IMR-90 (cell line): Measurements from ENCODE around the gene HEATR5A. TPM values are rescaled to one million over a fixed set of nuclear protein-coding genes. Genes with fewer than 3 reads are reported as not detected.

ENCODE experiments used
- ATAC-seq: fragments of 200-7000 bp; cut with Tn5 transposase; 2 replicates; pipeline ENCODE4 v1.9.1; 2020; ENCODE audit warnings: low read depth, mild to moderate bottlenecking, moderate library complexity
- BruUV-seq: library from RNA; stranded (reverse); fragments of 400-500 nt; replicated peaks from 2 replicates; lab custom pipeline; 2021; lab: Mats Ljungman, UMichigan
- CTCF ChIA-PET: fragments of 300-600 bp; formaldehyde crosslinking; extraction: SDS; loops from one replicate; lab custom pipeline; 2021; ENCODE audit warnings: antibody characterized with exemption; lab: Yijun Ruan, JAX
- POLR2A ChIA-PET: fragments of 300-600 bp; sonication (Branson Sonifier 250); formaldehyde crosslinking; loops from one replicate; lab custom pipeline; 2022; ENCODE audit warnings: antibody characterized with exemption; ENCODE audit not compliant: unreplicated experiment; lab: Charles Lee
- DNase-seq: peaks from one replicate; pipeline ENCODE4 v3.0.0; 2013
- H2AFZ ChIP-seq: replicated peaks from 2 replicates; pipeline ENCODE3; 2013; ENCODE audit warnings: low read length, mild to moderate bottlenecking; ENCODE audit not compliant: poor library complexity
- H2AK5ac ChIP-seq: 2 replicates; pipeline ENCODE4 v1.6.1; 2013; ENCODE audit warnings: low read depth, low read length, inconsistent platforms
- H2AK9ac ChIP-seq: replicated peaks from 2 replicates; pipeline ENCODE3; 2013; ENCODE audit warnings: mild to moderate bottlenecking, low read depth, low read length, moderate library complexity; ENCODE audit not compliant: poor library complexity
- H2BK120ac ChIP-seq: 2 replicates; pipeline ENCODE4 v1.6.1; 2013; ENCODE audit warnings: low read depth, low read length, inconsistent platforms
- H2BK15ac ChIP-seq: 3 replicates; pipeline ENCODE4 v1.6.1; 2013; ENCODE audit warnings: low read depth, low read length, inconsistent platforms
- H2BK20ac ChIP-seq: 2 replicates; pipeline ENCODE4 v1.6.1; 2013; ENCODE audit warnings: low read depth, mild to moderate bottlenecking, inconsistent platforms, low read length, moderate library complexity
- H2BK5ac ChIP-seq: 2 replicates; pipeline ENCODE4 v1.6.1; 2013; ENCODE audit warnings: mild to moderate bottlenecking, low read depth, low read length, inconsistent platforms; ENCODE audit not compliant: poor library complexity, severe bottlenecking
- H3K14ac ChIP-seq: replicated peaks from 2 replicates; pipeline ENCODE4 v1.6.1; 2013; ENCODE audit warnings: low read depth, low read length, inconsistent platforms
- H3K18ac ChIP-seq: 2 replicates; pipeline ENCODE4 v1.6.1; 2013; ENCODE audit warnings: low read depth, low read length, control low read depth
- H3K23ac ChIP-seq: 2 replicates; pipeline ENCODE4 v1.6.1; 2013; ENCODE audit warnings: low read depth, low read length, inconsistent platforms
- H3K27ac ChIP-seq: 2 replicates; pipeline ENCODE4 v1.5.1; 2013; ENCODE audit warnings: mild to moderate bottlenecking, control low read depth, low read length; ENCODE audit not compliant: insufficient read depth
- H3K27me3 ChIP-seq: 2 replicates; pipeline ENCODE4 v1.6.1; 2013; ENCODE audit warnings: low read length; ENCODE audit not compliant: control insufficient read depth, insufficient read depth
- H3K36me3 ChIP-seq: 2 replicates; pipeline ENCODE4 v1.6.1; 2013; ENCODE audit warnings: low read length, mixed read lengths; ENCODE audit not compliant: control insufficient read depth, insufficient read depth
- H3K4ac ChIP-seq: 2 replicates; pipeline ENCODE4 v1.6.1; 2013; ENCODE audit warnings: low read depth, low read length, inconsistent platforms
- H3K4me1 ChIP-seq: 2 replicates; pipeline ENCODE4 v1.6.1; 2013; ENCODE audit warnings: low read length, mixed read lengths; ENCODE audit not compliant: control insufficient read depth, insufficient read depth
- H3K4me2 ChIP-seq: 2 replicates; pipeline ENCODE4 v1.6.1; 2013; ENCODE audit warnings: low read depth, mild to moderate bottlenecking, control low read depth, low read length, moderate library complexity
- H3K4me3 ChIP-seq: 2 replicates; pipeline ENCODE4 v1.5.1; 2013; ENCODE audit warnings: low read depth, mild to moderate bottlenecking, control low read depth, low read length, moderate library complexity; ENCODE audit not compliant: insufficient read depth
- H3K56ac ChIP-seq: 2 replicates; pipeline ENCODE4 v1.6.1; 2013; ENCODE audit warnings: low read length, inconsistent platforms; ENCODE audit not compliant: insufficient read depth; ENCODE audit errors: extremely low read depth
- H3K79me1 ChIP-seq, 2 experiments: 2 replicates each; pipeline ENCODE4 v1.6.1; 2013; ENCODE audit warnings: low read length in 2 of 2, inconsistent platforms in 1 of 2, low read depth in 1 of 2
- H3K9ac ChIP-seq: 2 replicates; pipeline ENCODE4 v1.6.1; 2013; ENCODE audit warnings: low read depth, low read length, control low read depth
- H3K9me1 ChIP-seq: 2 replicates; pipeline ENCODE4 v1.6.1; 2013; ENCODE audit warnings: low read length, inconsistent platforms; ENCODE audit not compliant: insufficient read depth
- H3K9me3 ChIP-seq: 2 replicates; pipeline ENCODE4 v1.6.1; 2013; ENCODE audit warnings: low read length; ENCODE audit not compliant: control insufficient read depth, insufficient read depth
- H4K20me1 ChIP-seq: 2 replicates; pipeline ENCODE4 v1.6.1; 2013; ENCODE audit warnings: low read length, inconsistent platforms; ENCODE audit not compliant: insufficient read depth
- H4K5ac ChIP-seq: 2 replicates; pipeline ENCODE4 v1.6.1; 2013; ENCODE audit warnings: mild to moderate bottlenecking, low read depth, low read length, control low read depth
- H4K8ac ChIP-seq, 2 experiments: 2 replicates each; pipeline ENCODE4 v1.6.1; 2013; ENCODE audit warnings: low read depth in 2 of 2, low read length in 2 of 2, control low read depth in 1 of 2, inconsistent platforms in 1 of 2
- H4K91ac ChIP-seq: 2 replicates; pipeline ENCODE4 v1.6.1; 2013; ENCODE audit warnings: low read depth, low read length, inconsistent platforms; ENCODE audit not compliant: insufficient read depth
- BHLHE40 ChIP-seq: fragments of 150-350 bp; IDR thresholded peaks from 2 replicates; pipeline ENCODE4 v1.6.1; 2016; ENCODE audit warnings: mild to moderate bottlenecking, low read depth, low read length
- CEBPB ChIP-seq: IDR thresholded peaks from 2 replicates; pipeline ENCODE4 v1.6.1; 2012; ENCODE audit warnings: low read depth, low read length, improper control_type of control experiment
- CHD1 ChIP-seq: IDR thresholded peaks from 2 replicates; pipeline ENCODE4 v1.6.1; 2012; ENCODE audit warnings: low read depth, low read length, improper control_type of control experiment
- CTCF ChIP-seq: conservative IDR thresholded peaks from 2 replicates; pipeline ENCODE4 v1.5.1; 2012; ENCODE audit warnings: mild to moderate bottlenecking, low read depth, low read length, improper control_type of control experiment
- ELK1 ChIP-seq: fragments of 150-350 bp; IDR thresholded peaks from 2 replicates; pipeline ENCODE4 v1.6.1; 2016; ENCODE audit warnings: low read depth, mild to moderate bottlenecking, low read length, moderate library complexity, borderline replicate concordance
- FOS ChIP-seq: fragments of 150-350 bp; IDR thresholded peaks from 2 replicates; pipeline ENCODE4 v1.6.1; 2016; ENCODE audit warnings: low read depth, low read length
- MAFK ChIP-seq: IDR thresholded peaks from 2 replicates; pipeline ENCODE4 v1.6.1; 2012; ENCODE audit warnings: low read depth, low read length, improper control_type of control experiment
- MAZ ChIP-seq: IDR thresholded peaks from 2 replicates; pipeline ENCODE4 v1.6.1; 2012; ENCODE audit warnings: low read depth, mild to moderate bottlenecking, low read length, improper control_type of control experiment, moderate library complexity, borderline replicate concordance
- MXI1 ChIP-seq: IDR thresholded peaks from 2 replicates; pipeline ENCODE4 v1.6.1; 2012; ENCODE audit warnings: low read depth, mild to moderate bottlenecking, low read length, moderate library complexity, borderline replicate concordance
- NFE2L2 ChIP-seq: fragments of 150-350 bp; IDR thresholded peaks from 2 replicates; pipeline ENCODE4 v1.6.1; 2016; ENCODE audit warnings: low read depth, mild to moderate bottlenecking, low read length
- POLR2A ChIP-seq: IDR thresholded peaks from 2 replicates; pipeline ENCODE4 v1.6.1; 2012; ENCODE audit warnings: mild to moderate bottlenecking, low read depth, low read length
- RAD21 ChIP-seq: IDR thresholded peaks from 2 replicates; pipeline ENCODE4 v1.6.1; 2012; ENCODE audit warnings: low read length, improper control_type of control experiment
- RCOR1 ChIP-seq: IDR thresholded peaks from 2 replicates; pipeline ENCODE4 v1.6.1; 2012; ENCODE audit warnings: mild to moderate bottlenecking, low read length, improper control_type of control experiment; ENCODE audit not compliant: insufficient replicate concordance
- RFX5 ChIP-seq: IDR thresholded peaks from 2 replicates; pipeline ENCODE4 v1.8.0; 2012; ENCODE audit warnings: low read depth, mild to moderate bottlenecking, low read length, moderate library complexity
- SMC3 ChIP-seq: fragments of 150-350 bp; IDR thresholded peaks from 2 replicates; pipeline ENCODE4 v1.6.1; 2016; ENCODE audit warnings: low read depth, mild to moderate bottlenecking, antibody characterized with exemption, low read length, moderate library complexity
- USF2 ChIP-seq: fragments of 150-350 bp; IDR thresholded peaks from 2 replicates; pipeline ENCODE4 v1.6.1; 2017; ENCODE audit warnings: mild to moderate bottlenecking, antibody characterized with exemption, low read length, low read depth
- WGBS, 2 experiments: methylation state at CpG; one replicate each; pipeline versions ENCODE4 v1.1.5 to v1.1.7; 2013; ENCODE audit warnings: missing lambda C conversion rate in 2 of 2; ENCODE audit not compliant: insufficient read length in 1 of 2; ENCODE audit errors: extremely low coverage in 2 of 2; 5-methylcytosine and 5-hydroxymethylcytosine counted together
- dilution Hi-C: fragments of 300-500 bp; cut with HindIII; formaldehyde crosslinking; loops from one replicate; pipeline ENCODE4 v1.14.3; 2018; ENCODE audit warnings: low sequenced_read_pairs; ENCODE audit not compliant: unreplicated experiment
- in situ Hi-C: fragments of 300-500 bp; cut with MboI; formaldehyde crosslinking; loops from 3 replicates; pipeline ENCODE4 v1.14.3; 2019; ENCODE audit warnings: low sequenced_read_pairs, inconsistent platforms, mixed read lengths
- intact Hi-C: fragments of 100-400 bp; cut with micrococcal nuclease; formaldehyde crosslinking; loops from 2 replicates; pipeline ENCODE4 v1.10.0; 2022
- polyA plus RNA-seq, 3 experiments: library from polyadenylated mRNA; depleted of rRNA; stranded (reverse); fragments of >200 nt; gene quantifications; 2 replicates each; pipeline ENCODE4 v1.2.3, GENCODE V29; 2012; ENCODE audit warnings: low replicate concordance in 1 of 3
- total RNA-seq: library from RNA; depleted of rRNA; stranded (reverse); fragments of >200 nt; gene quantifications from 2 replicates; pipeline ENCODE4 v1.2.3, GENCODE V29; 2012

HEATR5A gene
- total and polyA plus RNA-seq, 2 of the 4 experiments (the other 2 are of a cell fraction), result 14.0 to 48.9 TPM

GRCh38 chr14:31256534-31257243 is 163.7 kb downstream of the HEATR5A start:
- dilution Hi-C loops, result no loop called here
- no peak overlapping the region for H4K8ac ChIP-seq

More at GRCh38 chr14:31256534-31257243, 163.7 kb downstream of the HEATR5A start:
- H2AK5ac ChIP-seq, result no peak overlapping the region
- H3K27ac ChIP-seq, result no peak overlapping the region
- H4K91ac ChIP-seq, result no peak overlapping the region
- DNase-seq, result no peak
- BruUV-seq, result no TSS peak
- WGBS, 2 experiments, result no CpG with 5 or more reads among the region's 5 CpGs
- H3K36me3 ChIP-seq, result no peaks in the 10 kb centered on the region
- no peak overlapping the region for H3K4me3 ChIP-seq
- ATAC-seq, result no peak
- peaks cover 4% of the 10 kb centered on the region for H3K4me1 ChIP-seq
- no peaks in the 10 kb centered on the region for H3K9me3 ChIP-seq
- ChIA-PET POLR2A (no interaction called here), CTCF (interaction anchor here (0.6 to 1.3 kb wide), 2 partner anchors 49 to 168 kb away, joined by 3 to 5 read pairs; no protein-coding TSS in a partner anchor)
- H4K20me1 ChIP-seq, result no peaks in the 10 kb centered on the region
- no peak overlapping the region for H3K23ac ChIP-seq
- no peak overlapping the region for H3K18ac ChIP-seq
- no peaks in the 10 kb centered on the region for H3K27me3 ChIP-seq
- no peak overlapping the region for H3K56ac ChIP-seq
- H2BK5ac ChIP-seq, result no peak overlapping the region
- H3K9ac ChIP-seq, result no peak overlapping the region
- no peak overlapping the region for H4K5ac ChIP-seq
- no peak overlapping the region for H2BK20ac ChIP-seq
- H3K4me2 ChIP-seq, result no peak overlapping the region
- no peak overlapping the region for H2AFZ ChIP-seq
- H2AK9ac ChIP-seq, result no peak overlapping the region
- H2BK120ac ChIP-seq, result no peak overlapping the region
- H3K14ac ChIP-seq, result no peak overlapping the region
- peaks cover 4% of the 10 kb centered on the region for H3K9me1 ChIP-seq
- H3K4ac ChIP-seq, result no peak overlapping the region
- TF ChIP-seq BHLHE40, result no peak
- TF ChIP-seq CTCF, result no peak
- TF ChIP-seq ELK1, result no peak
- no peak for TF ChIP-seq RCOR1
- TF ChIP-seq CEBPB, result no peak
- no peak for TF ChIP-seq NFE2L2
- no peak for TF ChIP-seq MAZ
- no peak for TF ChIP-seq FOS
- no peak for TF ChIP-seq USF2
- TF ChIP-seq MAFK, result no peak
- no peak for TF ChIP-seq SMC3
- TF ChIP-seq RFX5, result no peak
- TF ChIP-seq MXI1, result no peak
- no peak for TF ChIP-seq CHD1
- TF ChIP-seq RAD21, result no peak
- TF ChIP-seq POLR2A, result no peak
- H2BK15ac ChIP-seq, result no peak overlapping the region
- H3K79me1 ChIP-seq, result no peaks in the 10 kb centered on the region
- intact Hi-C loops (no loop called here), in situ Hi-C loops (no loop called here)
